SKM-1 treated with dmso at 0.1 percent for 144 hours (cell line): Measurements from ENCODE around the gene COMT.

Source experiments
- DNase-seq: peaks from one replicate; lab custom pipeline; 2025; ENCODE audit not compliant: unreplicated experiment; lab: John Stamatoyannopoulos, UW

Gene COMT

DNA sequence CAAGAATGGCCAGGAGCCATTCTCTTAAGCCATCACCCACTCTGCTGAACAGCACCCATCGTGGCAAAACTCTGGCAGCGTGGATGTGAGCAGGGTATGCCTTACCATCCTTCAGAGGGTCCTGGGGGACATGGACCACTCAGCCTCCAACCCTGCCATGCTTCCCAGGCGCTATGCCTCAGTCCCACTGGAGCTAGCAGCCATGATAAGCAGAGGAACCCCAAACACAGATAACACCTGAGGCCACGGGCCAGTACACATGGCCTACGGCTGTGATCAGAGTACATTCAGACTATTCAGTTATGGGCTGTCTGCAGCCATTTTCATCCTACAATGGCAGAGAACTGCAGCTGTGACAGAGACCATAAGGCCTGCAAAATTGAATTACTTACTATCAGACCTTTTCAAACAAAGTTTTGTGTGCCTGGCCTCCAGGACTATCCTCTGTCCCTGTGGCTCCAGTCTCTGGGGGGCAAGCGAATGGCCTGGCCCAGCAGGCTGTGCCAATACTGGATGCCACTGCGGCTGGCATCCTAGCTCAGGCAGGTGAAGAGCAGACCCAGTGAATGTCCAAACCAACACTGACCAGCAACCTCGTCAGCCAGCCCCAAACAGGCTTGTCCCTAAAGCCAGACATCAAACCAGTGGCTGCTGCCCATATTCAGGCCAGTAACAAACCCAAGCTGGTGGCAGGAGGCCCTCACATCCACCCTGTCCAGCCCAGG, 68.2 kb downstream of the COMT start:
- no peak for DNase-seq

DNA sequence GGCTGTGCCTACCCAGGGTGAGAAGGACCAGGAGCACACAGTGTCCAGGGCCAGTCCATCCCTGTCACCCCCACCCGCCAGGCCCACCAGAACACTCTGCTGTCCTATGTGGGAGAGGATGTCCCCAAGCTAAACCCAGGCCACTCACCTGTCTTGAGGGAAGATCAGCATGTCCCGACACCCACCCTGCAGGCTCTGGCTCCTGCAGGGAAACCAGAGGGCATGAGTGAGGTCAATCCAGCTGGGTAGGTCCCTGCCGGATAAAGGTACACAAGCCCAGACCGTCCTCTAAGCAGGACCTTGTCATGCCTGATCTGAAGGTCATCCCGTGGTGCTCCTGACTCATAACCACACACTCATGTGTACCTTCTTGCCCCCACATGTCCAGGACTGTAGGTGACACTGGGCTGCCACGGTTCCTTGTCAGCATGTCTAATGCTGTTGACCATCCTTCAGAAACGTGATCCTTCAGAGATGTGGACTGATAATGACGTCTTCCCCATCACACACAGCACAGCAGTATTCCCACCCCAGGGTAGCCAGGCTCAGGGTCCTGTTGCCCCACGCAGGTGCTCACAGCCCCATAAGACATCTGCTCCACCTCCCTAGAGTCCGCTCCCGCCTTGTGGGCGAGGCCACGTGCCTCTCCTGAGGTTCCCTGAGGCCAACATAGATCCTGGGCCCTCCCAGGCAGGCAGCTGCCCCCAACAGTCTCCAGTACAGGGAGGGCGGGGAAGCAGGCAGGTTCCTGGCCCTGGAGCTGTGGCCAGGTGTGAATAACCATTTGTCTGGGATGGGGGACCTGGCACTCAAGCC, 68.9 kb downstream of the COMT start:
- no peak for DNase-seq

DNA sequence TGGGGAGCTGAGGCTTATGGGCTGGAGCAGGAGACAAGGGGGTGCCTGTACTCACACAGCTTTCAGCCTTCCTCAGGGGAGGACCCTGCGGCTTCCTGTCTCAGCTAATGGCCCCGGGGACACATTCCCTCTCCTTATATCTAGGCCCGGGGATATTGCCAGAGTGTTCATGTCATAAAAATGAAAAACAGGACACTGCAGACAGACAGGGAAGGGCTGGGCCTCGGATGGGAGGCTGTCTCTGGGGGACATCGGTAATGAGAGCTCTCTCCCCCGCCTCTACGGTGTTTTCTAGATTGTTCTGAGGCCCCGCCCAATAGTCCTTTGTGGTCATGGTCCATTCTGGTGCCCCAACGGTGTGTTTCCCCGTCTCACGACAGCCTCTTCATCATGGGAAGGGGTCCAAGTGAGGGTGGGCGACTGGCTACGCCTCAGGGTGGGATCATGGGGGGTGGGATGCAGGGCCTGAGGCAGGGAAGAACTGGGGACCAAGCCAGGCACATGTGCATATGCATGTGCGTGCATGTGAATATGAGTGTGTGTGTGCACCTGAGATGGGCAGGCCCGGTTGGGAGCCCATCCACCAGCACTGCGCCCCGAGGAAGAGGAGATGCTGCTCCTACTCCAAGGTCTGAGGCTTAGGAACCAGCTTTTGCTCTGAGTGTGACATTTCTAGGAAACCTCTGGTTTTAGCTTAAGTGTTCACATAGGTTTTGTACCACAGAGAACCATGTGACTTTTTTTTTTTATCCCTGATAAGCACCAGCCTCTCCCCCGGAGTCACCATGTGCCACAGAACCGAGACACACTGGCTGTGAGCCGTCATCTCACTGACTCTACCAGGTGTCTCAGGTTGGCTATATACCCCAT, 69.8 kb downstream of the COMT start:
- DNase-seq, result no peak

DNA sequence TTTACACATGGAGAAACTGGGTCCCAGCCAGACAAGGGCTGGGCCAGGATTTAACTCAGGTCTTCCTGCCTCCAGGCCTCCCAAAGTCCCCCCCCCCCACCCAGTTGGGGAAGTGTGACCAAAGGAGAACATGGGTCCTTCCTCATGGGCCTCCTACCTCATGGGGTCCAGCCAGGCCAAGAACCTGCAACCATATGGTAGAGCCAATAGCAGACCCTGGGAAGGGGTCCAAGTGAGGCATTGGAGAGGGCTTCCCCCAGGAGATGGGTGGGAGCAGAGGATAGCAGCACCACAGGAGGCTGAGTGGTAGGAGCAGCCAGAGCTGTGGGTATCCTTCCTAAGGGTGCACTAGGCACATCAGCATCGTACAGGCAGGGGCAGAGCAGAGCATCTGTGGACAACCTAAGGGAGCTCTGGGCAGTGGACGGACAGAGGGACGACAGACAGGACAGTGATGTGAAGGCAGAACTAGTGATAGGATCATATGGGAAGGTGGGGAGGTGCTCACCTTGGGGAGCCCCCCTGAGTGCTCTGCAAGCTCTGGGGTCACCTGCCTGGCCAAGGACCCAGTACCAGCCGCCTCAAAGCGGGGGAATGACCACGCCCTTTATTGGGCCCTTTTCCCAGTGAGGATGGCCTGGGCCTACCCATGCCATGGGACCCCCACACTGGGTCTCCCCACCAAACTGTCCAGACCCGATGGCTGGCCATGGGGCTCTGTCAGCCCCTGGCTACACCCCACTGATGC, 70.6 kb downstream of the COMT start:
- no peak for DNase-seq

DNA sequence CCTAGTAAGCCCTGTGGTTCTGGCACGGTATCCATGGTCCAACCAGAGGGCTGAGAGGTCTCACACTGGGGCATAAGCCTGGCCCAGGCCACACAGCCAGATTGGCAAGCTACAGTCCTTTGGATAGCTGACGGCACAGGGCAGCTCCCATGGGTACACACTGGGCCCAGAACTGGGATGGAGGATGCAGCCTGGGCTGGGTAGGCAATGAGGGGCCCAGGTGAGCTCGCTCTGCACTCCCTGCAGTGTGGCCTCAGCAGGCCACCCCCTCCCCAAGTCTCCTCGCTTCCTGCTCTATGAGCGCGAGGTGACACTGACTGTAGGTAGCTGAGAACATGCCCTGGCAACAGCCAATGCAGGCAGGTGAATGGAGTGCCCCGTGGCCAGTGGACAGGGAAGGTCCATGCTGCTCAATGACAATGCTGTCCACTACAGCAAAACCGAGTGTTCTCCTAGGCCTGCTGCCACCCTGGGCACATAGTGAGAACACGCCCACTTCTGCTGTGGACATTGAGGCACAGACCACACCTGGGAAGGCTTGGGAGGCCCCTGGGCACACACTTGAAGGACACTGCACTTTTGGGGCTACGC, 71.3 kb downstream of the COMT start:
- no peak for DNase-seq

DNA sequence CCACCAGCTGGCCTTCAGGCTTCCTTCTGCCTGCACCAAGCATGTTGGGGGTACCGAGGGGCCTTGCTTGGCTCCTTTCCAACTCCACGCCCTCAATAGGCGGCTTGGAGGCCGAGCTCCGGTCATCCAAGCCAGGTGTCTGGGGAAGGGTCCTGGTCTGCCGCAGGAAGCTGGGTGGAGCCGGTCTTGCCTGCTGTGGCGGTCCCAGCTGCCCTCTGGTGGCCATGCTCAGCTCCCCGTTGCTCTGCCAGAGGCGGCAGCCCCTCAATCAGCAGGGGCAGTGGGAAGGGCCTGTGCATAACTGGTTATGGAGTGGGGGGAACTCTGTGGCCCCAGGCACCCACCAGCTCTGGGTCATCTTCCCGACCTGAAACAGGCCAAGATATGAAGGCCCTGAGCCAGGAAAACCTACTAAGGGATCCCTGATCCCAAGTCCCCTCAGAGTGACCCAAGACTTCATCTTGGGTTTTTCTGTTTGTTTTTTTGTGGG, 71.9 kb downstream of the COMT start:
- no peak for DNase-seq

DNA sequence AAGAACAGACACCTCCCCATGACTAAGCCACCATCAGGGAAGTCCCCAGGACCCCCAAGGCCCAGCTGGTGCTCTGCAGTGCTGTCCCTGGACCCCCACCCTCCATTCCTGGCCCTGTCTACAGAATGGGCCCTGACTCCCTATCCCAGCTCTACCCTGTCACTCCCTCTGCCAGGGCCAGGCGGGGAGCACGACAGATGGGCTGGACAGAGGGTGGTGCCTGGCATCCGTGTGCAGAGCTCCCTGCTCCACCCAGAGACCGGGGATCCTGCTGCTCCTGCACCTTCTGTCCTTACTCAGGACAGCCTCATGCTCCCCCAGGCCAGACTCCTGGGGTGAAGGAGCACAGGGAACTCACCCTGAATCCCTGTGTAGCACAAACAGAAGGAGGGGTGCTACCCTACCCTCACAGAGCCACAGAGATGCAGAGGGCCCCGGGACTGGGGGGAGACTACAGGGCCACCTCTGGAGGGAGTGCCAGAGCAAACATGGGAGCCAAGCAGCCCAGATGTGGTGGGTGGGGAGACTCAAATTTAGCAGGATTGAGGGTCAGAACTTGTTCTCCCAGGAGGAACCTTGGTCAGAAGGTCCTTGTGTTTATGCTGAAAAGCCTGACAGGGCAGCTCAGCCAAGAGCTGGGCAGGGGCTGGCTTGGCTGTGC, 73.1 kb downstream of the COMT start:
- DNase-seq, result no peak

DNA sequence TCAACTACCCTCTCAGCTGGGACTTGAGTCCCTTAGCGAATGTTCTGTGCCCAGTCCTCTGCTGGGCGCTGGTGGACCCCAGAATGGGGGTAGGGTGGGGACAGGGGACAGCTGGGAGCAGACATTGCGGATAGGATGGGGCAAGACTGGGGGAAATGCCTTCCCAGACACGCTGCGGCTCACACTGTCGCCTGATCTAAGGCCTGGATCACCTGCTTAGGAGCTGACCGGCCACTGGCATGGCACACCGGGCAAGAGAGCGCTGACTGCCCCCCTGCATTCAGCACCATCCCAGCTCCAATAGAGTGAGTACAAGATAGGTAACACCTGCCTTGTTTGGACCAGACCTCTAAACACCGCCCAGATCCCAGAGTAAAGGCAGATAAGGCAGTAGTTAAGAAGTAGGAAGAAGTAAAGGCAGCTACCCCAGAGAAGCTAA, 73.6 kb downstream of the COMT start:
- no peak for DNase-seq

DNA sequence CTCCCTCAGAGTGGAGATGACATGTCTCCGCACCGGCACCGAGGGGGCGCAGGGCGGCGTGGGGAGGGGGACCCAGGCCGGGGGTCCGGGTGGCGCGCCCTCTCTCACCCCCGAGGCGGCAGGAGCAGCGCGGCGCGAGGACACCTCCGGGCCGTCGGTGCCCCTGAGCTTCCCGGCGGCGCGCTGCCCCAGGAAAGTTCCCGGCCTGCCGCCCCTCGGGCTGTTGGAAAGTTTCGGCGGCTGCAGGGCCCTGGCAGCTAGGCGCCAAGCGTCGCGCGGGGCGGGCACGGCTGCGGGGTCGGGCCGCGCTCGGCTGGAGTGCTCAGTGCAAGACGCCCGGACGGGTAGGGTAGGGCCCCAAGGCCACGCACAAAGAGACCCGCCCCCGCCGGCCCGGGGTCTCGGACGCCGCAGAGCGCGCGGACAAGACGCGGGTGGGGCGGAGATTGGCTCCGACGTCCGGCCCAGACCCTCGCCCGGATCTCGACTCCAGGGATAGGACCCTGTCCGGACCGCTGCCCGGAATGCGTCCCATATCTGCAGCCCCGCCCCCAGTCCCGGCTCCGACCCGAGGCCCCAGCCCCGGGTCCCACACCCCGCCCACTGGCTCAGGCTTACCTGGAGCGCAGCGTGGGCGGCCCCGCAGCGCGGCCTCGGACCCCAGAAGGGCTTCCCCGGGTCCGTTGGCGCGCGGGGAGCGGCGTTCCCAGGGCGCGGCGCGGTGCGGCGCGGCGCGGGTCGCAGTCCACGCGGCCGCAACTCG, 74.6 kb downstream of the COMT start:
- DNase-seq, result no peak

DNA sequence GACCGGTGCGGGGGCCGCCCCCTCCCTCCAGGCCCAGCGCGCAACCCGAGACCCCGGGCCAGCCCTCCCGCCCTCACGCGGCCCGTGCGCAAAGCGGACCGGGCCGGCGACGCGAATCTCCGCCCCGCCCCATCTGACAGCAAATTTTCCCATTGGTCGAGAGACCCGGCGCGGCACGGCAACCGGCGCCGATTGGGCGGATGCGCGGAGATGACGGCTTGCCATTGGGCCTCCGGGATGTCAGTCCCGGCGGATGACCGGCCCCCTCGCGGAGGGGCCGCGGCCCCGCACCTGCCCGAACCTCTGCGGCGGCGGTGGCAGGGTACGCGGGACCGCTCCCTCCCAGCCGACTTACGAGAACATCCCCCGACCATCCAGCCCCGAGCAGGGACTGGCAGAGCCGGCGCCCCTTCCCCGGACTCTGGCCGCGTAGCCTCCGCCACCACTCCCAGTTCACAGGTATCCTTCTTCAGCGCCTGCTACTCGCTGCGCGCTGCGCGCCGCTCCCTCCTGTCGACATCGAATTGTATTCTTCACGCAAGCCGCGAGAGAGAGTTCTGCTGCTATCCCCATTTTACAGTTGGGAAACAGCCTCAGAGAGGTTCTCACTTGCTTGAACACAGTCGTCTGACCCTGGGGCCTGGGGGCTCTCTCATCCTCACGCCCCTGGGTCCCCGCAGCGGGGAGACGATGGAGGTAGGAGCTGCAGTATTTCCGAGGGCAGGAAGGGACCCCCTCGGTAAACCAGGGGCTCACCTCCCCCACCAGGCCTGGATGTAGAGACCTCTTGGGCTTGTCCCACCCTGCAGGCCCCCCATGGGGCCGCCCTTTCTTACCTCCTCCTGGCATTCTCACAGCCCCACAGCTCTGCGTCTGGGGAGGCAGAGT, 75.4 kb downstream of the COMT start, which contains the start of gene ARVCF:
TSS of gene ARVCF (minus strand) at position 90 of the 888 bp plus-strand sequence. CDS start 26,029 bp downstream, outside the sequence.
- DNase-seq, result peak; percentile 74

DNA sequence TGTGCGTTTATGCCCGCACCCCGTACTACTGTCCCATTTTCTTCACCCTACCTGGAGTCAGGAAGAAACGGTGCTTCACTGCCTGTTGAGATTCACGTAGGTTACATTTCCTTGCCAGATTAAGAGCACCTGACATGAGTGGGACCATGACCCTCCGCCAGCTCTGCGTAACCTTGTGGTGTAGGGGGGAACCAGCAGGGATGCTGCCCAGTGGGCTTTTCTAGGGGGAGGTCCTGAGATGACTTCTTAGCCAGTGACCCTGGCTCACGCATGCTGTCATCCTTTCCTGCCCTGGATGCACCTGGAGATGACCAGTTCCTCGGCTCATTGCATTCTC, 76.0 kb downstream of the COMT start:
- DNase-seq, result no peak

DNA sequence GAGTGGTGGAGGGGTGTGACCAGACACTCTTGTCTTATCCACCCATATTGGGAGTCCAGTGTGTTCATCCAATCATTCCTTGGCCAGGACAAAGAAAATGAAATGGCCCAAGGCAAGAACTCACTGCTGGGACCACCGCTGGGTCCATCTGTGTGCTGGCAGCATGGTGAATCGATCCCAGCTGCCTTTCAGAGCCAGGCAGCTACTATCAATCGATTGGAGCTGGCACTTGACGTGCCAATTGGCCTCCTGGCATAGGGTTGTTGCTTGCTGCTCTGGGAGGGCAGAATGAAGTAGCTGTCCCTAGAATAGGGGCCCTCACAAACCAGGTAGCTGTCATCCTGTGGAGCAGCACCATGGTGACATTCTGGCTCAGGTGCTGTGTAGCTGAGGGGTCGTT, 76.4 kb downstream of the COMT start:
- no peak for DNase-seq
